ES-I3 (cell line): ENCODE data around the gene SLC44A4.
"Not testable (repeated sequence)": the region's sequence is repeated elsewhere in the genome, so short reads cannot be mapped to it uniquely, and the experiment has no call there.

ENCODE experiments used
- H3K36me3 ChIP-seq: 2 replicates; pipeline ENCODE4 v1.6.1; 2013; ENCODE audit warnings: mild to moderate bottlenecking, low read length, control low read depth, moderate library complexity; ENCODE audit not compliant: insufficient read depth
- H3K4me1 ChIP-seq: 2 replicates; pipeline ENCODE4 v1.6.1; 2013; ENCODE audit warnings: mild to moderate bottlenecking, control low read depth, low read length; ENCODE audit not compliant: insufficient read depth
- H3K9ac ChIP-seq: 2 replicates; pipeline ENCODE4 v1.6.1; 2013; ENCODE audit warnings: low read depth, mild to moderate bottlenecking, low read length, moderate library complexity
- H3K9me3 ChIP-seq: 2 replicates; pipeline ENCODE4 v1.6.1; 2013; ENCODE audit warnings: mild to moderate bottlenecking, low read length, moderate library complexity; ENCODE audit not compliant: control insufficient read depth, insufficient read depth

Gene SLC44A4

DNA sequence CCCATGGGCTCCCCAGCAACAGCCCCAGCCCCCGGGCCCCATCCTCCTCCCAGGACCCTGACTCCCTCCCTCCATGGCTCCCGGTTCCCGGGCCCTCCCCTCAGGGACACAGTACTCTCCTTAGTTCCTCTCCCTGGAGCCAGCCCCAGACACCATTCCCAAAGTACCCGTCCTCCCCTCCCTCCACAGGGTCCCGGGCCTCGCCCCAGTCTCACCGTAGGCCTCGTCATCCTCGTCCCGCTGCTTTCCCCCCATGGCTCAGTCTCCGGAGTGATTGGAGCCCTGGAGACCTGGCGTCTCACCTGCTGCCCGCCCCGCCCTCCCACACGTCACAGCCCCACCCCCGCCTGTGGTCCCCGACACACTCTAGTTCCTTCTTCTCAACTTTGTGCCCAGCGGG is at the start of gene SLC44A4:
Gene SLC44A4, minus strand, starts transcription at position 272 of the 400 bp plus-strand sequence. Its CDS starts 17 bp downstream, at position 255.
- H3K36me3 ChIP-seq, result peaks cover 5% of the 10 kb centered on the region
- no peaks in the 10 kb centered on the region; the same call in 1 of the 2 replicates for H3K4me1 ChIP-seq
- H3K9me3 ChIP-seq, result no peaks in the 10 kb centered on the region
- H3K9ac ChIP-seq, result peak within 1 kb of the TSS; percentile 35; the same call in 1 of the 2 replicates

DNA sequence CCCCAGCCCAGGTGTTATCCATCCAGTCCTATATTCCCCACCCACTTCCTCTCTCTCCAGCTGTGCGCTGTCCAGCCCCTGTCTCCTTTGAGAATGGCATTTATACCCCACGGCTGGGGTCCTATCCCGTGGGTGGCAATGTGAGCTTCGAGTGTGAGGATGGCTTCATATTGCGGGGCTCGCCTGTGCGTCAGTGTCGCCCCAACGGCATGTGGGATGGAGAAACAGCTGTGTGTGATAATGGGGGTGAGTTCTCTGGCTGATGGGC is 49.8 kb upstream of the SLC44A4 start:
- Histone ChIP-seq H3K36me3 (no peaks in the 10 kb centered on the region), H3K4me1 (no peaks in the 10 kb centered on the region)

GRCh38 chr6:31927863-31928671 is 49.3 kb upstream of the SLC44A4 start:
- Histone ChIP-seq H3K4me1 (no peaks in the 10 kb centered on the region), H3K9ac (no peak overlapping the region), H3K9me3 (no peaks in the 10 kb centered on the region), H3K36me3 (no peaks in the 10 kb centered on the region)

More for the DNA sequence above, 49.8 kb upstream of the SLC44A4 start:
- no peaks in the 10 kb centered on the region for H3K9me3 ChIP-seq
- H3K9ac ChIP-seq, result no peak overlapping the region

DNA sequence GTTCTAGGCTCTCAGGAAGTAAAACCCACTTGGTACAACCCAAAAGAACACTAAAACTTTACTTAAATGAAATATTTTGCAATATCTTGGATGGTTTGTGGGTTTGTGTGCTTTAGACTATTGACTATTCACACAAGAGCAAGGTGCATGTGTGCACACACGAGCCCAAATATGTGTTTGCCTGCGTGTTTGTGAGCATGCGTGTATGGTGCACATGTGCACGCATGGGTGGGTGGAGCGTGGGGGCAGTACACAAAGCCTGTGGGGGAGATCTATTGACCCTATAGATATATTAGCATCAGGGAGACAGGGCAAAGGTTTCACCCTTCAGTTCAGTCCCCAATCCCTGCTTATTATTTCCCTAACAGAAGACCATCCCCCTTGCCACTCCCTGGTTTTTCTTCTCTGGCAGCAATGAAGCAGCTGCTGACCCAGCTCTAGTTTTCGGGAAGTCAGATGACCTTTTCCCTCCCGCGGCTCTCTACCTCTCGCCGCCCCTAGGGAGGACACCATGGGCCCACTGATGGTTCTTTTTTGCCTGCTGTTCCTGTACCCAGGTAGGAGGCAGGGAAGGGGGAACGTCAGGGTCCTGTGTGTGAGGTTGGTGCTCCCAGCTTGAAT is 48.6 kb upstream of the SLC44A4 start, which contains the start of gene C2:
Gene C2, plus strand, starts transcription at position 476 of the 621 bp plus-strand sequence. Its CDS starts 36 bp downstream, at position 512.
- no peaks in the 10 kb centered on the region for H3K4me1 ChIP-seq
- H3K9me3 ChIP-seq, result no peaks in the 10 kb centered on the region
- H3K9ac ChIP-seq, result no peak within 1 kb of the TSS
- no peaks in the 10 kb centered on the region for H3K36me3 ChIP-seq

GRCh38 chr6:31922942-31923341 is 44.1 kb upstream of the SLC44A4 start:
- no peaks in the 10 kb centered on the region for H3K9me3 ChIP-seq
- no peaks in the 10 kb centered on the region for H3K36me3 ChIP-seq
- no peak overlapping the region for H3K9ac ChIP-seq
- no peaks in the 10 kb centered on the region for H3K4me1 ChIP-seq

DNA sequence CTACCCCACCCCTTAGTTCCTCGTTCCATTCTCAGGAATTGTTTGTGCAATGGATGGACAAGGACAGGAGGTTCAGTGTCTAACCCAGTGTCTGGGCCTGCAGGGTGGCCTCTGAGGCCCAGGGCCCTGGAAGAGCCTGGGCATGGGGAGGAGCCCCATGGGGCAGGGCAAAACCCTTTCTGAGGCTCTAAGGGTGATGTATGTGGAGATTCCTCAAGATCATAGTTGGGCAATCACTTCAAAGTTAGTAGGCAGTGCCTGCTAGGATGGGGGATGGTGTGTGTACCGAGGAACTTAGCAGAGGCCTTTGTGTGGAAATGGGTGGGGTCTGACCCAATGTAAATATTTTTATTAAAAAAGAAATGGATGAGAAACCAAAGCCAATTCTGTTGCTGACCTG is 42.0 kb upstream of the SLC44A4 start:
- no peak overlapping the region for H3K9ac ChIP-seq
- H3K9me3 ChIP-seq, result no peaks in the 10 kb centered on the region
- H3K4me1 ChIP-seq, result no peaks in the 10 kb centered on the region
- H3K36me3 ChIP-seq, result no peaks in the 10 kb centered on the region

DNA sequence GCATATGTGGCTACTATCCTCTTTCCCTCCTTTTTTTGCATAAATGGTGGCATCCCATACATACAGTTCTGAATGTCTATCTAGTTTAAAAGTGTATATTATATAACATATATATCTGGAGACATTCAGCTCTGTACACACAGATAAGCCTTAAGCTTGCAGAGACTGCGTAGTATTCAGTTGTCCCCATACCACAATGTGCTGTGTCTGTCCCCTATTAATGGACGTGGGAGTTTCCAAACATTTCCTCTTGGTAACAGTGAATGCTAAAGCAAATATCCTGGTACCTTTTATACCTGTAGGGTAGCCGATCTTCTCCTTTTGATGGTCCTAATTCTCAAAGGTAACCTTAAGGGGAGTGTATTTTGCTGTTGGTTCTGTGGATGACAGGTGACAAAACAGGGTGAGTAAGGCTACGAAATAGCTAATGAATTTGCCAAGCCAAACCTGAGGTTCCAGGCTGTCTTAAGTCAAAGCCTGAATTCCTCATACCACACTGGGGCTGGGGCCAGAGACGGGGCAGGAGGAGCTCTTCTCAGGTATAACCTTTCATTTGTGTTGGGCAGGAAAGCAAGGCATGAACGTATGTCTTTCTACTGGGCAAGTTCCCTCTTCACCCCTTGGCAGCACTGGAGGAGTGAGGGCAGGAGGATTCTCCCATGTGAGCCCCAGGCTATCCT is 41.0 kb upstream of the SLC44A4 start:
- no peaks in the 10 kb centered on the region for H3K9me3 ChIP-seq
- no peaks in the 10 kb centered on the region for H3K36me3 ChIP-seq
- no peaks in the 10 kb centered on the region for H3K4me1 ChIP-seq

DNA sequence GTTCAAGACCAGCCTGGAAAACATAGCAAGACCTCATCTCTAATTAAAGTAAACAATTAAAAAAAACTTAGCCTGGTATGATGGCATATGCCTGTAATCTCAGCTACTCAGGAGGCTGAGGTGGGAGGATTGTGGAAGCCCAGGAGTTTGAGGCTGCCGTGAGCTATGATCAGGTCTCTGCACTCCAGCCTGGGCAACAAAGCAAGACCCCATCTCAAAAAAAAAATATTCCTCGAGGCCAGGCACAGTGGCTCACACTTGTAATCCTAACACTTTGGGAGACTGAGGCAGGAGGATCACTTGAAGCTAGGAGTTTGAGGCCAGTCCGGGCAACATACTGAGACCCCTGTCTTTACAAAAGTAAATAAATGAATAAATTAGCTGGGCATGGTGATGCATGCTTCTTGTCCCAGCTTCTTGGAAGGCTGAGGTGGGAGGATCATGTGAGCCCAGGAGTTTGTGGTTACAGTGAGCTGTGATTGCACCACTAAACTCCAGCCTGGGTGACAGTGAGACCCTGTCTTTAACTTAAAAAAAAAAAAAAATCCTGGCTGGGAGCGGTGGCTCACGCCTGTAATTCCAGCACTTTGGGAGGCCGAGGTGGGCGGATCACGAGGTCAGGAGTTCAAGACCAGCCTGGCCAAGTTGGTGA is 39.4 kb upstream of the SLC44A4 start:
- Histone ChIP-seq H3K9me3 (no peaks in the 10 kb centered on the region), H3K36me3 (no peaks in the 10 kb centered on the region), H3K9ac (no peak overlapping the region), H3K4me1 (no peaks in the 10 kb centered on the region)

More for the DNA sequence above, 41.0 kb upstream of the SLC44A4 start:
- no peak overlapping the region for H3K9ac ChIP-seq

DNA sequence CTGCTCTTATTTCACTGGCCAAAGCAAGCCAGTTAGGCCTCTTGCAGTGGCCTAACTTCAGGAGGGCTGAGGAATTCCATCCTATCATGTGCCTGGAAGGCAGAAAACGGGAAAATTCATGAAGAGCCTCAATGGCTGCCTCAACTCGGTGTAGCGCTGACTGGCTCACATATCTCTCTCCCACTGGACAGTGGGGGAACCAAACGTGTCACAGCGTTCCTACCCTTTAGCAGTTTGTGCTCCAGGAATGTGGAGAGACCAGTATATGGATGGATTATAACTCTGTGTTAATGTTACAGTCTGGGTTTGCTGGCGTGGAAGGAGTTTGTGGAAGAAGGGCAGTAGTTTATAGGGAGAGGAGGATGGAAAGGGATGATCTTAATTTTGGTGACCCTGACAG is 37.0 kb upstream of the SLC44A4 start:
- Histone ChIP-seq H3K36me3 (no peaks in the 10 kb centered on the region), H3K9me3 (no peaks in the 10 kb centered on the region), H3K4me1 (no peaks in the 10 kb centered on the region), H3K9ac (no peak overlapping the region)

GRCh38 chr6:31915351-31915750 is 36.6 kb upstream of the SLC44A4 start:
- Histone ChIP-seq H3K9ac (no peak overlapping the region), H3K9me3 (no peaks in the 10 kb centered on the region), H3K4me1 (no peaks in the 10 kb centered on the region), H3K36me3 (no peaks in the 10 kb centered on the region)

DNA sequence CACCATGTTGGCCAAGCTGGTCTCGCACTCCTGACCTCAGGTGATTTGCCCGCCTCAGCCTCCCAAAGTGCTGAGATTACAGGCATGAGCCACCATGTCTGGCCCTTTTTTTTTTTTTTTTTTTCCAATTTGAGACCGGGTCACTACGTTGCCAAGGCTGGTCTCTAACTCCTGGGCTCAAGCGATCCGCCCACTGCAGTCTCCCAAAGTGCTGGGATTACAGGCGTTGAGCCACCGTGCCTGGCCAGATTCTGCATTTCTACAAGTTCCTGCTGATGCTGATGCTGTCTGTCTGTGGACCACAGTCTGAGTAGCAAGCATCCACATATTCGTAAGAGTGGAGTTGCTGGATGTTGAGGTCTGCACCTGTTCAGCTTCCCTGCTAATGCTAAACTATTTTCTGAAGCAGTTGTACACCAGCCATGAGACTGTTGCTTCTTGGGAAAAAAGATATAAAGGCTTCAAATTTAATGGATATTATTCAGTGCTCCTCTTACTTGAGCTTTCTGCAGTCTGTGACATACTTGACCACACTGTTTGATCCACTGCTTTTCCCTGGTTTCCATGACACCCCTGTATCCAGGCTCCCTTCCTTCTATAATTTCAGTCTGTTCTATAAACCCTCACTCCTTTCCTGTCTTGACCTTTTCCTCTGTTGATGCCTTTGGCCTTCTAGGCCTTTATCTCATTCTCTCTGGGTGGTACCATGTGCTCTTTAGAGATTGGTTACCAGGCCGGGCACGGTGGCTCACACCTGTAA is 33.2 kb upstream of the SLC44A4 start:
- H3K9ac ChIP-seq, result no peak overlapping the region
- no peaks in the 10 kb centered on the region for H3K9me3 ChIP-seq
- no peaks in the 10 kb centered on the region for H3K4me1 ChIP-seq
- no peaks in the 10 kb centered on the region for H3K36me3 ChIP-seq

GRCh38 chr6:31909298-31909697 is 30.5 kb upstream of the SLC44A4 start:
- not testable (repeated sequence) for H3K4me1 ChIP-seq, H3K9ac ChIP-seq, H3K9me3 ChIP-seq, H3K36me3 ChIP-seq

GRCh38 chr6:31908791-31909190 is 30.0 kb upstream of the SLC44A4 start:
- no peak overlapping the region for H3K9ac ChIP-seq
- no peaks in the 10 kb centered on the region for H3K36me3 ChIP-seq
- peaks cover 9% of the 10 kb centered on the region; the same call in 1 of the 2 replicates for H3K4me1 ChIP-seq
- H3K9me3 ChIP-seq, result no peaks in the 10 kb centered on the region

- not testable (repeated sequence) for H3K9ac ChIP-seq, H3K9me3 ChIP-seq, H3K36me3 ChIP-seq, H3K4me1 ChIP-seq
Measured at GRCh38 chr6:31908255-31908654, 29.5 kb upstream of the SLC44A4 start.
